GM18498 (cell line): Measurements from ENCODE around the gene LRRC27.
"Not testable (repeated sequence)": the region's sequence is repeated elsewhere in the genome, so short reads cannot be mapped to it uniquely, and the experiment has no call there.

Experiments used
- ATAC-seq: cut with Tn5 transposase; IDR thresholded peaks from one replicate; pipeline ENCODE4 v1.9.1; 2021; ENCODE audit warnings: mild to moderate bottlenecking, moderate library complexity; ENCODE audit not compliant: unreplicated experiment

The LRRC27 gene

GRCh38 chr10:132313865-132314264, 18.1 kb upstream of the LRRC27 start:
- no peak for ATAC-seq

DNA sequence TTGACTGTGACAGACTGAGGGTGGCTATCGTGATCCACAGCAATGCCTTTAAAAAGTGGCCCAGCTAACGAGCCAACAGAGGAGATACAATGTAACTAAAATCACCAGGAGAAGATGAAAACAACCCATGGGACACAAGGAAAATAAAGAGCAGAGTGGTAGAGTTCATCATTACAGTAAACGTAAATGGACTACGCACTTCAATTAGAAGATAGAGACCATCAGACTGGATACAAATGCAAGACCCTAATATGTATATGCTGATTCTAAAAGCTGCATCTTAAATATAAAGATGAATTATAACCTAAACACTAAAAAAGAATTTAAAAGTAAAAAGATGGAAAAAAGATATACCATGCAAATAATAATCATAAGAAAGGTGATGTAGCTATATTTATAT, 17.7 kb upstream of the LRRC27 start:
- no peak for ATAC-seq

DNA sequence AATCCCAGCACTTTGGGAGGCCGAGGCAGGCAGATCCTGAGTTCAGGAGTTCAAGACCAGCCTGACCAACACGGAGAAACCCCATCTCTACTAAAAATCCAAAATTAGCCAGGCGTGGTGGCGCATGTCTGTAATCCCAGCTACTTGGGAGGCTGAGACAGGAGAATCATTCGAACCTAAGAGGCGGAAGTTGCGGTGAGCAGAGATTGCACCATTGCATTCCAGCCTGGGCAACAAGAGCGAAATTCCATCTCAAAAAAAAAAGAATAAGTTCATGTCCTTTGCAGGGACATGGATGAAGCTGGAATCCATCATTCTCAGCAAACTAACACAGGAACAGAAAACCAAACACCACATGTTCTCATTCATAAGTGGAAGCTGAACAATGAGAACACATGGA, 17.1 kb upstream of the LRRC27 start:
- ATAC-seq: not testable (repeated sequence)

DNA sequence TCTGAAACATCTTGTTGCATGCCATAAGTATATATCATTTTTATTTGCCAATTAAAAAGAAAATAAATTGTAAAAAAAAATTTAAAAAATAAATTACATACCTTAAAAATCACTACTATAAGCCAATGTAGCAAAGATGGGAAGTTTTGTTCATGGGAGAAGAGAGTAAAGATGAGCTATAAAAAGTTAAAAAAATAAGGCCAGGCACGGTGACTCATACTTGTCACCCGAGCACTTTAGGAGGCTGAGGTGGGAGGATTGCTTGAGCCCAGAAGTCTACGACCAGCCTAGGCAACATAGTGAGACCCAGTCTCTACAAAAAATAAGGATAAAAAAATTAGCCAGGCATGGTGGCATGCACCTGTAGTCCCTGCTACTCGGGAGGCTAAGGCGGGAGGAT, 15.9 kb upstream of the LRRC27 start:
- no peak for ATAC-seq

GRCh38 chr10:132317477-132317876, 14.5 kb upstream of the LRRC27 start:
- not testable (repeated sequence) for ATAC-seq

DNA sequence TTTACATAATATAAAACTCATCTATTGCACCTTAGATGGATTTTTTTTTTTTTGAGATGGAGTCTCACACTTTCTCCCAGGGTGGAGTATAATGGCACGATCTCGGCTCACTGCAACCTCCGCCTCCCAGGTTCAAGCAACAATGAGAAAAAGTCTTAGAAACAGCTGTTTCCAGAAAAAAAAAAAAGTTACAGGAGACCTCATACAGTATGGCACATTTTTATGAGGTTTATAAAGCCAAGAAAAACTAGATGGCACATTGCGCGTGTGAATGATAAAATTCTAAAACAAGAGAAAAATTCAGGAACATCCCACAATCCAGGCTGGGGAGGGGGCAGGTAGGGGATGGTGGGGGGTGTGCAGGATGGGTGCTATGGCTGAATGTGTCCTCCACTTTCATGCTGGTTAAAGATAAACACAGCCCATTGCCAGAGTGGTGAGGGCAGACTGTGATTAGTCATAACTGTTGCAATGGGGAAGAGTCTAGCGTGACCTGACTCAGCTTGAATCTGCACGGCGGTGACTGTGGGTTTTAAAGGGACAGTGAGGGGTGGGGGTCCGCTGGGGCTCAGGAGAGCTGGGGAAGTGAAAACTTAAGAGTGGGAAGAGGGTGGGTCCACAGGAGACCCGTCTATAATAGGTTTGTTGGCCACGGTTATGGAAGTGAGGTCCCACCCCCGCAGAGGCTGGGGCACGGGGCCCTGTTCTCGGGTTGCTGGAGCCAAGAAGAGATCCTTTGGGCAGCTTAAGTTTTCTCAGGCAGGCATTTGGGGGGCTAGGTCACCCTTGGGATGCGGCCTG, 11.9 kb upstream of the LRRC27 start:
- peak; percentile 99 for ATAC-seq

- ATAC-seq: no peak
Observed at GRCh38 chr10:132320654-132321469, 11.1 kb upstream of the LRRC27 start.

DNA sequence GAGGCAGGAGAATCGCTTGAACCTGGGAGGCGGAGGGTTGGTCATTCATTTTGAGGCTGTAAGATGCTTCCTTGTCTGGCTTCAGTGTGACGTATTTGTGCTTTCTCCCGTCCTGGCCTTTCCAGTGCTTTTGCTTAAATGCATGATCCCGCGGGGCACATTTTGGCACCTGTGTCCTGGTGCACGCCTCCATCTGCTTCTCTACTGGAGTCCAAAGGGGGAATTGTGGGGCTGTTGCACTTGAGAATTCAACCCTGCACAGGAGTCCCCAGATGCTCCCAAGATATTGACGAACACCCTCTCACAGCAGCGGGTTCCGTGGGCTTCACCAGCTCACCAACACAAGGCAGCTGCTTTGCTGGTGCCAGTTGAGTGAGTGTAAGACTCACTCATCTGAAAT, 10.3 kb upstream of the LRRC27 start:
- no peak for ATAC-seq

- ATAC-seq: no peak
Observed at GRCh38 chr10:132322586-132323048, 9.4 kb upstream of the LRRC27 start.

DNA sequence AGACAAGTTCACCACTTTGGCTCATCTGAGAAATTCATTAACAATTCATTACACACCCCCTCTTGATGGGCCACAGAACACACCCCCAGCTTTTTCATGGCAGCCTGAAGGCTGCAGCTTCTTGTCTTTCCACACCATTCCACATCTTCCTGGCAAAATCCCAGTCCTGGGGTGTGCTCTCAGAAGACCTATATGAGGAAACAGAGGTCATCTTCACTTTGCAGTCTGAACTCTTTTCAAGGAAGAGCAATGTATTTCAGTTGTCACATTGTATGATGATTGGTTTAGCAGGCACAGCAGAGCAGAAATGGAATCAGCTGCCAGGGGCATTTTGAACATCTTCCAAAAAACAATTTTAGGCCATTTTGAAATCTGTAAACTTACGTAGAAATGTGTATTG, 7.8 kb upstream of the LRRC27 start:
- no peak for ATAC-seq

DNA sequence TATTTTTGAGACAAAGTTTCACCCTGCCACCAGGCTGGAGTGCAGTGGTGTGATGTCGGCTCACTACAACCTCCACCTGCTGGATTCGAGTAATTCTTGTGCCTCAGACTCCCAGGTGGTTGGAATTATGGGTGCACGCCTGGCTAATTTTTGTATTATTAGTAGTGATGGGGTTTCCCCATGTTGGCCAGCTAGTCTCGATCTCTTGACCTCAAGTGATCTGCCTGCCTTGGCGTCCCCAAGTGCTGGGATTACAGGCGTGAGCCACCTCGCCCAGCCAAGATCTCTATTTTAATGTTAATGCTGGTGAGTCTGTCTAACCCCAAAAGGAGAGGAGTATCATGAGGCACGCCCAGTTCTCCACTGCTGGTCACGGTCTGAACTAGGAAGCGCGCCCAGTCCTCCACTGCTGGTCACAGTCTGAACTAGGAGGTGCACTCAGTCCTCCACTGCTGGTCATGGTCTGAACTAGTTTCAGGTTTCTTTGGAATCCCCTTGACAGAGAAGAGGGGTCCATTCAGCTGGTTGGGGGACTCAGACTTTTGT, 5.6 kb upstream of the LRRC27 start:
- ATAC-seq: no peak

- no peak for ATAC-seq
Observed at GRCh38 chr10:132326925-132327324, 5.1 kb upstream of the LRRC27 start.

DNA sequence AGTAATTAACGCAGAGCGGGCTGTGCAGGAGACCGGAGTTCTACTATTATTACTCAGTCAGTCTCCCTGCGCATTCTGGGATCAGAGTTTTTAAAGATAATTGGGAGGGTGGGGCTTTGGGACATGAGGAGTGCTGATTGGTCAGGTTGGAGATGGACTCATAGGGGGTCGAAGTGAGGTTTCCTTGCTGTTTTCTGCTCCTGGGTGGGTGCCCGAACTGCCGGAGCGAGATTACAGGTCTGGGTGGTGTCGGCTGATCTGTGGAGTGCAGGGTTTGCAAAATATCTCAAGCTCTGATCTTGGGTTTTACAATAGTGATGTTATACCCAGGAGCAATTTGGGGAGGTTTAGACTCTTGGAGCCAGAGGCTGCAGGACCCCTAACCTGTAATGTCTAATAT, 3.9 kb upstream of the LRRC27 start:
- no peak for ATAC-seq

DNA sequence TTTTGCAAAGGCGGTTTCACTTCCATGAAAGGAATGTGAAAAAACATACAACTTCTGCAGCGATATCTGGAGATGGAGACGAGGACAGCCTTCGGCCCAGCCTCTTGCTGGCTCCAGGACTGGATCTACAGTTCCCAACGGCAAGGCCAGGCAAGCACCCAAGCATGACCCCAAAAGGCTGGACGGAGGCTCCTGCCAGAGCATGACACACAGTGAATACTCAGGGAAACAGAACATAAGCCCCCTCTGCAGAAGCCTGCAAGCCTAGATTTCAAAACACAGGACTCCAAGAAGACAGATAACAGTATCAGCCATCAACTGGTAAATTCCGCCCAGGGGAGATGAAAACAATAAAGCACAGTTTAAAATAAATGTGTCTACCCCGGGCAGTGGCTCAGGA, 3.3 kb upstream of the LRRC27 start:
- ATAC-seq: no peak

- no peak for ATAC-seq
Observed at GRCh38 chr10:132329565-132330485, 2.2 kb upstream of the LRRC27 start.

- no peak for ATAC-seq
Observed at GRCh38 chr10:132330486-132330833, 1.5 kb upstream of the LRRC27 start.

GRCh38 chr10:132332433-132332754, 401 bp downstream of the LRRC27 start:
- ATAC-seq: peak; percentile 53

DNA sequence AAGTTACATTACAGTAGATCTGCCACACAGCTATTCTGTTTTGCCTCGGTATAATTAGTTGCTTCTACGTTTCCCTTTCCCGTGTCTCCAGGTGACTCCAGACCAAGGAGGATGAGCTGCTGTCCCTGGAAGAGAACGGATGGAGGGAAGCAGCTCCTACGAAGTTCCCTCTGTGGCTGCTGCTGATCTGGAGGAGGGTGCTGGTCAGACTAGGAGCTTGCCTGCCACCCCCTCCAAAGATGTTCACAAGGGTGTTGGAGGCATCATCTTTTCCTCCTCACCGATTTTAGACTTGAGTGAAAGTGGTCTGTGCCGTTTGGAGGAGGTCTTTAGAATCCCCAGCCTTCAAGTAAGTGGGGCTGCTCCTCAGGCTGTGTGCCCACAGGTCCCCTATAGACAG, 1.4 kb downstream of the LRRC27 start:
- ATAC-seq: no peak

- ATAC-seq: no peak
Observed at GRCh38 chr10:132334631-132335188, 2.7 kb downstream of the LRRC27 start.

DNA sequence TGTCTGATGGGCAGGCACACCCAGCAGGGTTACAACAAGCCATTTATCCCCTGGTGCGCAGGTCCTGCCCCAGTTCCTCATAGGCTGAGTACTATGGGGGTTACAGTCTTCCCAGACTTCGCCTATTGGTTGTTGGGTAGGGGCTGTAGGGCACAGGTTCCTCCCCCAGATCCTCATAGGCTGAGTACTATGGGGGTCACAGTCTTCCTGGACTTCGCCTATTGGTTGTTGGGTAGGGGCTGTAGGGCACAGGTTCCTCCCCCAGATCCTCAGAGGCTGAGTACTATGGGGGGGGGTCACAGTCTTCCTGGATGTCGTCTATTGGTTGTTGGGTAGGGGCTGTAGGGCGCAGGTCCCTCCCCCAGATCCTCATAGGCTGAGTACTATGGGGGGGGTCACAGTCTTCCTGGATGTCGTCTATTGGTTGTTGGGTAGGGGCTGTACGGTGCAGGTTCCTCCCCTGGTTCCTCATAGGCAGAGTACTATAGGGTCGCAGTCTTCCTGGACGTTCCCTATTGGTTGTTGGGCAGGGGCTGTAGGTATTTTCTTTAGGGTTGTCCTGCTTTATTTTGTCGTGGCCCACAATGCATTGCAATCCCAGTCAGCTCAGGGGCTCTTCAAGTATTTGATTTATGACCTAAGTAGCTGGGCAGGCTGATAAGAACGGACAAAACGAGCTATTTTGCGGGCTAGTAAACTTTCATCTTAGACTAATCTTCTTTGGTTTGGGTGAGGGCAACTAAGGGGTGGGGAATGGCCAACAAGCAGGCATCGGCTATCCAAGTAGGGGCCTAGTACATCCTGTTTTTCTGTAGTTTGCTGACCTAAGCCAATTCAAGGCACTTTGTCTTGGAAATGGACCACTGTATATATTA, 3.4 kb downstream of the LRRC27 start:
- ATAC-seq: peak; percentile 31
